Coronary artery (tissue), 2 donors: ENCODE results near the gene CCDC187.

Experiments
- DNase-seq: peaks from one replicate; pipeline ENCODE4 v3.0.0-alpha.2; 2017; ENCODE audit warnings: low spot score
- H3K27ac ChIP-seq, 2 donors: fragments of 200-600 bp; sonication (generic); one replicate each; pipeline ENCODE4 v1.5.1; 2016 to 2019
- H3K4me3 ChIP-seq: fragments of 200-600 bp; sonication (generic); 2 replicates; pipeline ENCODE4 v1.5.1; 2016; ENCODE audit warnings: mild to moderate bottlenecking, moderate library complexity
- TF ChIP-seq, protein P1 (sequence below): fragments of 200-600 bp; sonication (generic); IDR thresholded peaks from one replicate; pipeline ENCODE4 v1.5.1; 2019; ENCODE audit warnings: antibody characterized with exemption

The CCDC187 gene

DNA sequence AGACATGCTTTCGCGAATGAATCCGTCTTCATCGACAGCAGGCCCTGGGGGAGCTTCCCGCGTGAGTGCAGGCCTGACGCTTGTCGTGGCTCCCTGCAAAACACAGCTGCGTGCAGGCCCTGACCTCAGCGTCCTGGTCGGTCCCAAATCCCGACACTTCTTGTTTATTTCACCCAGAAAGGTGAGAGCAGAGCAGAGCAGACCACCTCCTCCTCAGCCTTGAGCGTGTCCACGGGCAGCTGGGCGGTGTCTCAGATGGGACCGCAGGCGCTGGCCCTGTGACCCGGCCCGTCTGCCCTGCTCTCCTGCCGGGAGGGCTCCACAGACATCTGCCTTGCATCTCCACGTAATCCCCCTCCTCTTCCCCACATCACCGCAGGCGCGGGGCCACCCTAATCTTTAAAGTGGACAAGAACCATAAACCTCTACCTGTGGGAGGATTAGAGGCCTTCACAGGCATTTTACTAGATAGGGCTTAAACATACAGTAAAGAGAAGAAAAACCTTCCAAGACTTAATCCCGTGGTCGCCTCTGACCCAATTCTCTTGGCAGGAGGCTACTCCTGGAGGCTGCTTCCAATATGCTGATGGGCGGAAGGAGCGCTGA lies 91.4 kb downstream of the CCDC187 start:
- DNase-seq: no peak
- Histone ChIP-seq H3K27ac (no peak overlapping the region), H3K4me3 (no peak overlapping the region)
- TF ChIP-seq, protein P1, sequence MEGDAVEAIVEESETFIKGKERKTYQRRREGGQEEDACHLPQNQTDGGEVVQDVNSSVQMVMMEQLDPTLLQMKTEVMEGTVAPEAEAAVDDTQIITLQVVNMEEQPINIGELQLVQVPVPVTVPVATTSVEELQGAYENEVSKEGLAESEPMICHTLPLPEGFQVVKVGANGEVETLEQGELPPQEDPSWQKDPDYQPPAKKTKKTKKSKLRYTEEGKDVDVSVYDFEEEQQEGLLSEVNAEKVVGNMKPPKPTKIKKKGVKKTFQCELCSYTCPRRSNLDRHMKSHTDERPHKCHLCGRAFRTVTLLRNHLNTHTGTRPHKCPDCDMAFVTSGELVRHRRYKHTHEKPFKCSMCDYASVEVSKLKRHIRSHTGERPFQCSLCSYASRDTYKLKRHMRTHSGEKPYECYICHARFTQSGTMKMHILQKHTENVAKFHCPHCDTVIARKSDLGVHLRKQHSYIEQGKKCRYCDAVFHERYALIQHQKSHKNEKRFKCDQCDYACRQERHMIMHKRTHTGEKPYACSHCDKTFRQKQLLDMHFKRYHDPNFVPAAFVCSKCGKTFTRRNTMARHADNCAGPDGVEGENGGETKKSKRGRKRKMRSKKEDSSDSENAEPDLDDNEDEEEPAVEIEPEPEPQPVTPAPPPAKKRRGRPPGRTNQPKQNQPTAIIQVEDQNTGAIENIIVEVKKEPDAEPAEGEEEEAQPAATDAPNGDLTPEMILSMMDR: no peak

DNA sequence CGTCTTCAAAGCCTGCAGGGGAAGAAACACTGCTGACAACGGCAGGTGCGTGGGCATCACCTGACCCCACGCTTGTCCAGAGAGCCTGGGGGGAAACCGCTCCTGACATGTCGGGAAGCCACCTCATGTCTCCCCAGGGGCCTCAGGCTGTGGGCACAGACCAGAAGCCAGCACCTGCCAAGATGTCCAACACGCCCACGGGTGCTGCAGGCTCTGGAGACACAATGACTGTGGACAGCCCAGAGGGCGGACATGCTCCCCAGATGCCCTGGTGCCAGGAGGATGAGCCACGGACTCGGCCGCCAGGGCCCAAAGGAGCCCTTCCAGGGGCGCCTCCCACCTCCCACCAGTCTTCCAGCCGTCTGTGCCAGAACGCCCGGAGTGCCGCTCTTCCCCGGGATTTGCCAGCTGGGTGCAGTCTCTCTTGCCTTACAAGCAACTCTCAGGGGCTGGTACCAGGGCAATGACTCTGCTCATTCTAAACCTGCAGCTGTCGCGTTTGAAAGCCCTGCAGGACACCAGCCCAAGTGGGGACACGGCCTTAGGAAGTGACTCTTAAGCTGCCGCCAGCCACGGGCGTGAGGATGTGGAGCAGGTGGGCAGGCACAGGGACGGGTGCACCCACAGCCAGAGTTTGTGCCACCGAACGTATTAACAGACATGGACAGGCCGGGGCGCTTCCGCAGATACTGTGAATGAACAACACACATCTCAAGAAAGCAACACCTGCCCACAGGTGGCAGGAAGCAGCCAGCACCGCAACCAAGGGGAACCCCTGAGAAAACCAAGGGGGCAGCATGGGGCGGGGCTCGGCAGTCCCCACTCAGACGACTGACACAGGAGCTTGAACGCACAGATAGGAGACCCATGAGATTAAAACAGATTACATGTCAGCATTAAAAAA lies 92.2 kb downstream of the CCDC187 start:
- TF ChIP-seq, protein P1: no peak
- H3K27ac ChIP-seq: no peak overlapping the region
- H3K4me3 ChIP-seq: no peak overlapping the region
- DNase-seq: no peak

DNA sequence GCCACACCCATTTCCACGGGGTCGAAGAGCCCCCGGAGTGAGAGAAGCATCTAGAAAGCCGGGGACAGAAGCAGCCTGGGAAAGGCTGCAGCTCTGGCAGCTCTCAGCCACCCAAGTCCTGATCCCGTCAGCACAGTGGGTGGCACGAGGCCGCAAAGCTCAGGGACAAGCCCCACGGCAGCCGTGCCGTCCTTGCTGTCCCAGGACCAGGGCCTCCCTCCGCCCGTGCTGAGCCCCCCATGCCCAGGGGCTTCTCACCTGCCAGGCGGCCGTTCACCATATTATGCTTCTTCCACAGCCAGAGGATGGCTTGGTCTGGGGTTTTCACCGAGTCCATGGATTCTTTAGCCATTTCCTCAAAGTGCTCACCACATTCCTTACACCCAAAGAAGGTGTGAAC lies 92.9 kb downstream of the CCDC187 start:
- Histone ChIP-seq H3K27ac (no peak overlapping the region), H3K4me3 (no peak overlapping the region)
- DNase-seq: no peak
- TF ChIP-seq, protein P1: no peak

DNA sequence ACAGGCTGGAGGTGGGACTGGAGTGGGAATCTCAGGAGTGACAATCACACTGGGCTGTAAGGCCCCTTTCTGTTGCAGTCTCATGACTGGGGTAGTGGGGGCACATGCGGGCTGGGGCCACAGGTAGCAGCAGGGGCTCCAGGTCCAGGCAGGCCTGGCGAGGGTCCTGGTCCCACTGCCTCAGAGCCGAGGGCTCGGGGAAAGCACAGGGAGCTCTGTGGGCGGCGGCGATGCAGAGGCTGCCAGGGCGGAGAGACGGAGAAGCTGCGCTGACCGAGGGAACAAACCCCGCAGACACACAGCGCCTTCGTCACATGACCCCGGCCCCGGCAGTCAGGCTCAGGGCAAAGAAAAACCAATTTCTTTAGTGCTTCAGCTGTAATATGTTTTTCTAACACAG lies 93.6 kb downstream of the CCDC187 start:
- H3K4me3 ChIP-seq: no peak overlapping the region
- H3K27ac ChIP-seq: no peak overlapping the region
- no peak for DNase-seq
- TF ChIP-seq, protein P1: no peak

DNA sequence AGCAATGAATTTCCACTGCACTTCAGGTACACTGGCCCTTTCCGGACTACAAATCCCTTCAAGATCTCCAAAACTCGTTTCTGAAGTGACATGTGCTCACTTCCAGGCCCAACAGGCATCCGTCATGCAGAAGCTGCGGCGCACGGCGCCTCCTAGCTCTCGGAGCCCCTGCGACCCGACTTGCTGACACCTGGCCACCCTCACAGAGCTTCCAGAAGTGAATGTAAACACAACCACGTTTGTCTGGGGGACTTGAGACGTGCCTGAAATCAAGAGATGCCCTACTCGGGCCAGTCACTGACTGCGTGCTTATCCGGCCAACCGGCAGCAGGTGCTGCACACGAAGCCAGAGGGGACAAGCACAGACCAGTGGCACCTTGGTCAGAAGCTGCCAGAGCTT lies 94.1 kb downstream of the CCDC187 start:
- H3K4me3 ChIP-seq: no peak overlapping the region
- DNase-seq: no peak
- TF ChIP-seq, protein P1: no peak
- H3K27ac ChIP-seq: no peak overlapping the region

DNA sequence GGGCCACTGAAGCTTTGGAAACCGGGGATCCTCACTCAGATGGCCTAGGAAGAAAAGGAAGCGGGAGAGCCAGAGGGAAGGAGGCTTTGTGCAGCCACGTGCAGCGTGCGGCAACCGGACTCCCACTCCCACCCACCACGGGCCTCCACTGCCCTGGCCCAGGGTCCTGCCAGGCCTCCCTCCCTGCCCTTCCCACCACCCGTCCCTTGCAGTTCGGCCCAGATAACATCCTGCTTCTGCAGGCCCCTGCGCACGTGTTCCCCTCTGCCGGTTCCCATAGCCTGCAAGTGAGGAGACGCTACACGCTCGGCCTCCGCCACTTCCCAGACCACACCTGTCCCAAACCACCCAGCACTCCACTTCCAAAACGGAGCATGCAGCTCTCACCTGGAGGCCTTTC lies 94.7 kb downstream of the CCDC187 start:
- TF ChIP-seq, protein P1: no peak
- DNase-seq: no peak
- Histone ChIP-seq H3K4me3 (no peak overlapping the region), H3K27ac (no peak overlapping the region)

DNA sequence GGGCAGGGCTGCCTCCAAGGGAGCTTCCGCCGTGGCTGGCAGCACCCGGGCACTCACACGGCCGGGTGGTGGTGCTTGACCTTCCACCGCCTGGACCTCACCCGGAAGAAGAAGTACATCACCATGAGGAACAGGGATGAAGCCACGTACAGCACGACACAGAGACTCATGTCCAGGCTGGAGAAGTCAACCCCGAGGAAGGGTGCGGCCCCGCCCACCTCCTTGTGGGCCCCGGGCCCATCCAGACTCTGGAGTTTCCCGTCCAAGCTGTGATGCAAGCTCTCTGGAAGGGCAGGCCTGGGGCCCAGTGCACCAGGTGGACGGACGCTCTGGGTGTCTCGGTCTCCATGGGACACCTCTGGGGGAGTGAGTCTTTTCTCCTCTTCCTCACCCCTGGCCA lies 95.2 kb downstream of the CCDC187 start:
- Histone ChIP-seq H3K27ac (no peak overlapping the region), H3K4me3 (no peak overlapping the region)
- TF ChIP-seq, protein P1: no peak
- DNase-seq: no peak
